Measurements from ENCODE around the gene WWP2.
"Not testable (repeated sequence)": the region's sequence is repeated elsewhere in the genome, so short reads cannot be mapped to it uniquely, and the experiment has no call there.

The WWP2 gene

DNA sequence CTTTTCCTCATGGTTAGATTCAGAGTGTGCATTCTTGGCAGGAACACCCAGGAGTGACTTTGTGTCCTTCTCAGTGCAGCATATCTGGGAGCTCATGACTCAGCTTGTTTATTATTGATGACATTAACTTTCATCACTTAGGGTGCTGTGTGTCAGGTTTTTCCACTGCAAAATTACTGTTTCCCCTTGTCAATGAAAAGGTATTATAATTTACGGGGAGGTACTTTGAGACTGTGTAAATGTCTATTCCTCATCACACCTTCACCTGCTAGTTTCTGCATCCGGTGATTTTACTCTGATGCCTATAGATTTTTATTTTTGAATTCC lies 50.5 kb downstream of the WWP2 start:
- peaks cover 33% of the 10 kb centered on the region for H3K36me3 Mint-ChIP-seq (ENCODE audit: low read depth)
- H3K4me1 Mint-ChIP-seq: peaks cover 20% of the 10 kb centered on the region
- TF ChIP-seq, protein P1, sequence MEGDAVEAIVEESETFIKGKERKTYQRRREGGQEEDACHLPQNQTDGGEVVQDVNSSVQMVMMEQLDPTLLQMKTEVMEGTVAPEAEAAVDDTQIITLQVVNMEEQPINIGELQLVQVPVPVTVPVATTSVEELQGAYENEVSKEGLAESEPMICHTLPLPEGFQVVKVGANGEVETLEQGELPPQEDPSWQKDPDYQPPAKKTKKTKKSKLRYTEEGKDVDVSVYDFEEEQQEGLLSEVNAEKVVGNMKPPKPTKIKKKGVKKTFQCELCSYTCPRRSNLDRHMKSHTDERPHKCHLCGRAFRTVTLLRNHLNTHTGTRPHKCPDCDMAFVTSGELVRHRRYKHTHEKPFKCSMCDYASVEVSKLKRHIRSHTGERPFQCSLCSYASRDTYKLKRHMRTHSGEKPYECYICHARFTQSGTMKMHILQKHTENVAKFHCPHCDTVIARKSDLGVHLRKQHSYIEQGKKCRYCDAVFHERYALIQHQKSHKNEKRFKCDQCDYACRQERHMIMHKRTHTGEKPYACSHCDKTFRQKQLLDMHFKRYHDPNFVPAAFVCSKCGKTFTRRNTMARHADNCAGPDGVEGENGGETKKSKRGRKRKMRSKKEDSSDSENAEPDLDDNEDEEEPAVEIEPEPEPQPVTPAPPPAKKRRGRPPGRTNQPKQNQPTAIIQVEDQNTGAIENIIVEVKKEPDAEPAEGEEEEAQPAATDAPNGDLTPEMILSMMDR (IDR thresholded peaks at IDR 0.05): no peak
- H3K4me3 Mint-ChIP-seq: no peak overlapping the region
- H3K27ac Mint-ChIP-seq: no peak overlapping the region
- no peaks in the 10 kb centered on the region for H3K9me3 Mint-ChIP-seq
- DNase-seq: no peak
- H3K27me3 Mint-ChIP-seq (ENCODE audit: low read depth, poor library complexity): no peaks in the 10 kb centered on the region

DNA sequence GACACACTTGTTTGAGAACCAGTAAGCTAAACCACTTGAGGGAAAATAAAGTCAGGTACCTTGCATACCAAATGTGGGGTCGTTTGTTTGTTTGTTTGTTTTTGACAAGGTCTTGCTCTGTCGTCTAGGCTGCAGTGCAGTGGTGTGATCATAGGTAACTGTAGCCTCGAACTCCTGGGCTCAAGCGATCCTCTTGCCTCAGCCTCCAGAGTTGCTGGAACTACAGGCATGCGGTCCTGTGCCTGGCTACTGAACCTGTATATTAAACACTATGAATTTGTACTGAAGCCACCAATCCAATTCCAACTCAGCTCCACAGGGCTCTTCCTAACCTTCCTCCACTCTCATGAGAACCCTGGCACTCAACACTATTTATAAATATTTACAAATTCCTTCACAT lies 51.9 kb downstream of the WWP2 start:
- no peak for DNase-seq
- H3K27ac Mint-ChIP-seq: no peak overlapping the region
- TF ChIP-seq, protein P1 (IDR thresholded peaks at IDR 0.05): no peak
- H3K27me3 Mint-ChIP-seq (ENCODE audit: low read depth, poor library complexity): no peaks in the 10 kb centered on the region
- peaks cover 8% of the 10 kb centered on the region for H3K9me3 Mint-ChIP-seq
- no peak overlapping the region for H3K4me3 Mint-ChIP-seq
- peaks cover 37% of the 10 kb centered on the region for H3K36me3 Mint-ChIP-seq (ENCODE audit: low read depth)
- H3K4me1 Mint-ChIP-seq: peaks cover 29% of the 10 kb centered on the region

DNA sequence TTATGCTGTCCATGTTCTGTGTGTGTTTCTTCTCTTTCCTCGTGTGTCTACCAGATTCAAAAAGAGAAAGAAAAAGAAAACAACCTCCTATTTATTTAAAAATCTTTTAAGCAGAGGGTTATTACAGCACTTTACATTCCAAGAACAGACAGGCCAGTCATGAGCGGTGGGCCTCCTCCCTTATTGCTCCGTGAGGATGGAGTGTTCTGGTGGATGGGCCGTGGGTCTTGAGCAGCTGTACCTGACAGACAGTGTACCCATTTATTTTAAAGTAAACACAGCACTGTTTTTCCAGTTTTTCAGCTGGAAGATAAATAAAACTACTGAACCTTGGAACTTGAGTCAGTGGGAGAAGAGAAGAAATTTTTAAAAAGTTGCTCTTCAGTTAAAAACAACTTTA lies 52.4 kb downstream of the WWP2 start:
- H3K4me3 Mint-ChIP-seq: no peak overlapping the region
- H3K4me1 Mint-ChIP-seq: peaks cover 32% of the 10 kb centered on the region
- TF ChIP-seq, protein P1 (IDR thresholded peaks at IDR 0.05): no peak
- no peaks in the 10 kb centered on the region for H3K27me3 Mint-ChIP-seq (ENCODE audit: low read depth, poor library complexity)
- H3K9me3 Mint-ChIP-seq: peaks cover 8% of the 10 kb centered on the region
- peaks cover 38% of the 10 kb centered on the region for H3K36me3 Mint-ChIP-seq (ENCODE audit: low read depth)
- no peak overlapping the region for H3K27ac Mint-ChIP-seq
- DNase-seq: no peak

DNA sequence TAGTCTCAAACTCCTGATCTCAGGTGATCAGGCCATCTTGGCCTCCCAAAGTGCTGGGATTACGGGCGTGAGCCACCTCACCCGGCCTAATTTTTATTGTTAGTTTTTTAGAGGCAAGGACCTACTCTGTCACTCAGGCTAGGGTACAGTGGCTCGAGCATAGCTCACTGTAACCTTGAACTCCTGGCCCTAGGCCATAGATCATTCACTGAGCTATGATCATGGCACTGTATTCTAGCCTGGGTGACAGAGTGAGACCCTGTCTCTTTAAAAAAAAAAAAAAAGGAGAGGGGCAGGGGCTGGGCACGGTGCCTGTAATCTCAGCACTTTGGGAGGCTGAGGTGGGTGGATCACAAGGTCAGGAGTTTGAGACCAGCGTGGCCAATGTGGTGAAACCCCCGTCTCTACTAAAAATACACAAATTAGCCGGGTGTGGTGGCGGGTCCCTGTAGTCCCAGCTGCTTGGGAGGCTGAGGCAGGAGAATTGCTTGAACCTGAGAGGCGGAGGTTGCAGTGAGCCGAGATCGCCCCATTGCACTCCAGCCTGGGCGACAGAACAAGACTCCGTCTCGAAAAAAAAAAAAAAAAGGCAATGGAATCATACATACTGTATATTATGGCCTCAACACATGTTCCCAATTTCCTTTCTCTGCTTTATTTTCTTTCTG lies 53.2 kb downstream of the WWP2 start:
- Mint-ChIP-seq H3K4me1 (peaks cover 28% of the 10 kb centered on the region), H3K36me3 (ENCODE audit: low read depth) (peaks cover 38% of the 10 kb centered on the region)
- H3K4me3 Mint-ChIP-seq; DNase-seq; H3K27ac Mint-ChIP-seq; H3K9me3 Mint-ChIP-seq; H3K27me3 Mint-ChIP-seq (ENCODE audit: low read depth, poor library complexity): not testable (repeated sequence)

DNA sequence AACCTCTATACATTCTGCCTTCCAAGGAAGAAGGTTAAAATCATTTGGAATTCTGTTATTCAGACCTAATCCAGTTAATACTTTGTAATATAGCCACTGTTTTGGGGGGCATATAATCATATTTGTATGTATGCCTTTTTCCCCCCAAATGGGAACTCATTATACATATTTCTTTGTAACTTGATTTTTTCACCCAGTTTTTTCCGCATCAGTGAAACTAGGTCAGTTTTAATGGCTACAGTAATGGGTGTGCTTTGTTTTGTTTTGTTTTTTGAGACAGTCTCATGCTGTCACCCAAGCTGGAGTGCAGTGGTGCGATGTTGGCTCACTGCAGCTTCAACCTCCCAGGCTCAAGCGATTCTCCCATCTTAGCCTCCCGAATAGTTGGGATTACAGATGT lies 54.9 kb downstream of the WWP2 start:
- Mint-ChIP-seq H3K36me3 (ENCODE audit: low read depth) (peaks cover 33% of the 10 kb centered on the region), H3K4me3 (no peak overlapping the region), H3K27ac (no peak overlapping the region), H3K4me1 (peaks cover 39% of the 10 kb centered on the region), H3K9me3 (peaks cover 8% of the 10 kb centered on the region), H3K27me3 (ENCODE audit: low read depth, poor library complexity) (no peaks in the 10 kb centered on the region)
- TF ChIP-seq, protein P1 (IDR thresholded peaks at IDR 0.05): no peak
- no peak for DNase-seq

GRCh38 chr16:69818891-69819545 lies 56.9 kb downstream of the WWP2 start:
- no peak for DNase-seq
- H3K27ac Mint-ChIP-seq: peak overlapping the region; percentile 77

More at GRCh38 chr16:69818891-69819545, 56.9 kb downstream of the WWP2 start:
- peaks cover 46% of the 10 kb centered on the region for H3K4me1 Mint-ChIP-seq
- TF ChIP-seq, protein P1 (IDR thresholded peaks at IDR 0.05): no peak
- H3K9me3 Mint-ChIP-seq: peaks cover 8% of the 10 kb centered on the region
- peak overlapping the region; percentile 12 for H3K4me3 Mint-ChIP-seq
- peaks cover 18% of the 10 kb centered on the region for H3K36me3 Mint-ChIP-seq (ENCODE audit: low read depth)
- H3K27me3 Mint-ChIP-seq (ENCODE audit: low read depth, poor library complexity): peaks cover 2% of the 10 kb centered on the region
